Upper lobe of left lung (tissue), 4 donors: Measurements from ENCODE around the gene TSEN54.

Experiments used
- CTCF ChIP-seq, 6 experiments: fragments of 450-650 bp in 4 of 6; fragments of 200-600 bp in 2 of 6; sonication (generic) in 2 of 6; IDR thresholded peaks; one replicate each; pipeline ENCODE4 v1.5.1; 2016 to 2019; ENCODE audit warnings: antibody characterized with exemption in 6 of 6
- EP300 ChIP-seq, 4 donors: sonication (generic); formaldehyde crosslinking; IDR thresholded peaks; one replicate each; pipeline ENCODE4 v1.5.1; 2017; ENCODE audit warnings: antibody characterized with exemption in 4 of 4, control low read depth in 2 of 4
- POLR2A ChIP-seq, 4 donors: fragments of 450-650 bp; IDR thresholded peaks; one replicate each; pipeline ENCODE4 v1.5.1; 2016 to 2017; ENCODE audit warnings: antibody characterized with exemption in 4 of 4, mild to moderate bottlenecking in 2 of 4

GRCh38 chr17:75539967-75540729, 23.8 kb downstream of the TSEN54 start:
- TF ChIP-seq POLR2A (IDR thresholded peaks at IDR 0.05), result no peak
- no peak for TF ChIP-seq CTCF (IDR thresholded peaks at IDR 0.05)
- no peak for TF ChIP-seq EP300 (IDR thresholded peaks at IDR 0.05)
